SK-N-MC (cell line): ENCODE measurements around the gene ANKRD44.

ENCODE experiments used
- DNase-seq: peaks from one replicate; pipeline ENCODE4 v3.0.0-alpha.2; 2011; ENCODE audit warnings: low read depth, low spot score
- H3K27ac ChIP-seq: fragments of 200-600 bp; sonication (generic); 2 replicates; pipeline ENCODE4 v1.5.1; 2016; ENCODE audit warnings: mixed run types
- H3K36me3 ChIP-seq: fragments of 200-600 bp; sonication (generic); 2 replicates; pipeline ENCODE4 v1.6.1; 2017; ENCODE audit warnings: antibody characterized with exemption, low read length, mixed read lengths; ENCODE audit not compliant: insufficient read depth
- H3K4me3 ChIP-seq: fragments of 200-600 bp; sonication (generic); 2 replicates; pipeline ENCODE4 v1.5.1; 2016
- H3K9ac ChIP-seq: fragments of 200-600 bp; sonication (generic); 2 replicates; pipeline ENCODE4 v1.8.0; 2017; ENCODE audit warnings: mixed run types, mixed read lengths; ENCODE audit not compliant: insufficient read length
- H3K9me3 ChIP-seq: fragments of 200-600 bp; sonication (generic); 2 replicates; pipeline ENCODE4 v1.6.1; 2017; ENCODE audit warnings: low read depth, mild to moderate bottlenecking, antibody characterized with exemption, low read length, moderate library complexity, mixed read lengths
- EZH2 ChIP-seq: fragments of 200-600 bp; sonication (generic); IDR thresholded peaks from one replicate; pipeline ENCODE4 v1.6.1; 2017; ENCODE audit warnings: antibody characterized with exemption
- FOXP2 ChIP-seq: optimal IDR thresholded peaks from 2 replicates; pipeline ENCODE3; 2011; ENCODE audit warnings: mild to moderate bottlenecking, moderate library complexity; ENCODE audit not compliant: insufficient read depth; ENCODE audit errors: extremely low read length, control extremely low read depth
- POLR2AphosphoS5 ChIP-seq: IDR thresholded peaks from 2 replicates; pipeline ENCODE4 v1.6.1; 2012; ENCODE audit warnings: mild to moderate bottlenecking, low read depth, low read length, borderline replicate concordance

The ANKRD44 gene

GRCh38 chr2:197146995-197147394, 163.6 kb downstream of the ANKRD44 start:
- DNase-seq = no peak
- H3K36me3 ChIP-seq = no peaks in the 10 kb centered on the region
- H3K4me3 ChIP-seq = no peak overlapping the region
- no peak overlapping the region for H3K27ac ChIP-seq
- H3K9me3 ChIP-seq = no peaks in the 10 kb centered on the region
- H3K9ac ChIP-seq = no peak overlapping the region
- TF ChIP-seq POLR2AphosphoS5 = no peak
- TF ChIP-seq FOXP2 = no peak
- TF ChIP-seq EZH2 = no peak

GRCh38 chr2:197145471-197146056, 165.0 kb downstream of the ANKRD44 start:
- no peak overlapping the region for H3K9ac ChIP-seq
- no peak overlapping the region for H3K27ac ChIP-seq
- DNase-seq = no peak

GRCh38 chr2:197144183-197144582, 166.4 kb downstream of the ANKRD44 start:
- TF ChIP-seq FOXP2 = no peak
- no peak for TF ChIP-seq EZH2
- no peak for TF ChIP-seq POLR2AphosphoS5
- Histone ChIP-seq H3K4me3 (no peak overlapping the region), H3K36me3 (no peaks in the 10 kb centered on the region), H3K9ac (no peak overlapping the region), H3K27ac (no peak overlapping the region), H3K9me3 (no peaks in the 10 kb centered on the region)
- DNase-seq = no peak

More at GRCh38 chr2:197145471-197146056, 165.0 kb downstream of the ANKRD44 start:
- H3K36me3 ChIP-seq = no peaks in the 10 kb centered on the region
- no peaks in the 10 kb centered on the region for H3K9me3 ChIP-seq
- no peak for TF ChIP-seq EZH2
- no peak for TF ChIP-seq FOXP2
- TF ChIP-seq POLR2AphosphoS5 = no peak
- no peak overlapping the region for H3K4me3 ChIP-seq

GRCh38 chr2:197141702-197142473, 168.7 kb downstream of the ANKRD44 start:
- Histone ChIP-seq H3K9me3 (no peaks in the 10 kb centered on the region), H3K9ac (no peak overlapping the region), H3K36me3 (no peaks in the 10 kb centered on the region), H3K27ac (no peak overlapping the region), H3K4me3 (no peak overlapping the region)
- no peak for TF ChIP-seq FOXP2
- DNase-seq = no peak

- H3K4me3 ChIP-seq = no peak overlapping the region
- H3K36me3 ChIP-seq = no peaks in the 10 kb centered on the region
- no peaks in the 10 kb centered on the region for H3K9me3 ChIP-seq
- no peak overlapping the region for H3K27ac ChIP-seq
- no peak for DNase-seq
- TF ChIP-seq POLR2AphosphoS5 = no peak
- TF ChIP-seq EZH2 = no peak
- no peak for TF ChIP-seq FOXP2
- H3K9ac ChIP-seq = no peak overlapping the region
Observed at GRCh38 chr2:197140045-197140444, 170.5 kb downstream of the ANKRD44 start.

GRCh38 chr2:197138506-197138905, 172.1 kb downstream of the ANKRD44 start:
- H3K27ac ChIP-seq = no peak overlapping the region
- DNase-seq = no peak
- H3K9me3 ChIP-seq = no peaks in the 10 kb centered on the region
- no peak overlapping the region for H3K9ac ChIP-seq
- TF ChIP-seq EZH2 (no peak), FOXP2 (no peak), POLR2AphosphoS5 (no peak)
- H3K36me3 ChIP-seq = no peaks in the 10 kb centered on the region
- H3K4me3 ChIP-seq = no peak overlapping the region

GRCh38 chr2:197137826-197138477, 172.6 kb downstream of the ANKRD44 start:
- no peak for TF ChIP-seq EZH2
- TF ChIP-seq FOXP2 = no peak
- no peak for TF ChIP-seq POLR2AphosphoS5
- no peak overlapping the region for H3K4me3 ChIP-seq
- H3K9me3 ChIP-seq = no peaks in the 10 kb centered on the region
- DNase-seq = no peak
- H3K9ac ChIP-seq = no peak overlapping the region
- no peaks in the 10 kb centered on the region for H3K36me3 ChIP-seq
- H3K27ac ChIP-seq = no peak overlapping the region

- no peaks in the 10 kb centered on the region for H3K36me3 ChIP-seq
- no peak for DNase-seq
- H3K9me3 ChIP-seq = no peaks in the 10 kb centered on the region
- TF ChIP-seq FOXP2 (no peak), EZH2 (no peak), POLR2AphosphoS5 (no peak)
- no peak overlapping the region for H3K9ac ChIP-seq
- H3K4me3 ChIP-seq = no peak overlapping the region
- no peak overlapping the region for H3K27ac ChIP-seq
Observed at GRCh38 chr2:197137231-197137630, 173.3 kb downstream of the ANKRD44 start.
